Activated CD4-positive, alpha-beta T cell treated with anti-CD3 and anti-CD28 coated beads, Interleukin-2, amount 10 ng/mL, durations not matched to agents 7 days and 5 days (primary cell): ENCODE measurements around the gene ZNF516. TPM values are rescaled to one million over a fixed set of nuclear protein-coding genes. Genes with fewer than 3 reads are reported as not detected.

ENCODE experiments used
- CTCF ChIA-PET: fragments of 350-600 bp; sonication (Branson Sonifier 250); formaldehyde crosslinking; loops from one replicate; lab custom pipeline; 2021; ENCODE audit warnings: antibody characterized with exemption; lab: Charles Lee
- POLR2A ChIA-PET: fragments of 350-600 bp; sonication (Branson Sonifier 250); formaldehyde crosslinking; loops from one replicate; lab custom pipeline; 2021; ENCODE audit warnings: antibody characterized with exemption; lab: Charles Lee
- DNase-seq: peaks from one replicate; pipeline ENCODE4 v3.0.0-alpha.2; 2020
- H3K27ac Mint-ChIP-seq: one replicate; pipeline ENCODE4 v1.8.0; 2021; ENCODE audit warnings: mild to moderate bottlenecking, moderate library complexity, mixed read lengths
- H3K27me3 Mint-ChIP-seq: one replicate; pipeline ENCODE4 v1.8.0; 2021; ENCODE audit warnings: mixed read lengths
- H3K36me3 Mint-ChIP-seq: one replicate; pipeline ENCODE4 v1.8.0; 2021; ENCODE audit warnings: low read depth, mixed read lengths
- H3K4me1 Mint-ChIP-seq: one replicate; pipeline ENCODE4 v1.8.0; 2021; ENCODE audit warnings: mixed read lengths
- H3K4me3 Mint-ChIP-seq: one replicate; pipeline ENCODE4 v1.8.0; 2021; ENCODE audit warnings: mild to moderate bottlenecking, moderate library complexity, mixed read lengths
- H3K9me3 Mint-ChIP-seq: one replicate; pipeline ENCODE4 v1.8.0; 2021; ENCODE audit warnings: mixed read lengths
- total RNA-seq, 2 experiments: library from RNA; stranded (reverse); gene quantifications; one replicate each; pipeline ENCODE4 v1.2.3, GENCODE V29; 2021

The ZNF516 gene
- total RNA-seq, 2 experiments from 2014 or later: 3.9 to 4.1 TPM

- H3K9me3 Mint-ChIP-seq: no peaks in the 10 kb centered on the region
- no peak overlapping the region for H3K27ac Mint-ChIP-seq
- H3K27me3 Mint-ChIP-seq: no peaks in the 10 kb centered on the region
- H3K4me3 Mint-ChIP-seq: no peak overlapping the region
- peaks cover 3% of the 10 kb centered on the region for H3K4me1 Mint-ChIP-seq
- no peaks in the 10 kb centered on the region for H3K36me3 Mint-ChIP-seq
- ChIA-PET CTCF (no interaction called here), POLR2A (no interaction called here)
- DNase-seq: no peak
Measured at GRCh38 chr18:76429262-76430126, 65.5 kb downstream of the ZNF516 start.

GRCh38 chr18:76428396-76429261 is 66.4 kb downstream of the ZNF516 start:
- no peak for DNase-seq
- Mint-ChIP-seq H3K27ac (no peak overlapping the region), H3K27me3 (no peaks in the 10 kb centered on the region), H3K4me1 (peaks cover 3% of the 10 kb centered on the region), H3K4me3 (no peak overlapping the region), H3K36me3 (no peaks in the 10 kb centered on the region), H3K9me3 (no peaks in the 10 kb centered on the region)
- POLR2A ChIA-PET: no interaction called here
- CTCF ChIA-PET: no interaction called here

GRCh38 chr18:76426737-76427305 is 68.2 kb downstream of the ZNF516 start:
- POLR2A ChIA-PET: no interaction called here
- no peaks in the 10 kb centered on the region for H3K9me3 Mint-ChIP-seq
- H3K36me3 Mint-ChIP-seq: no peaks in the 10 kb centered on the region
- H3K4me1 Mint-ChIP-seq: peaks cover 3% of the 10 kb centered on the region
- no peaks in the 10 kb centered on the region for H3K27me3 Mint-ChIP-seq
- H3K27ac Mint-ChIP-seq: no peak overlapping the region
- no peak overlapping the region for H3K4me3 Mint-ChIP-seq
- DNase-seq: no peak
- CTCF ChIA-PET: interaction anchor here (1.1 kb wide), 1 partner anchor 26 kb away, joined by 4 read pairs; no protein-coding TSS in a partner anchor

- Mint-ChIP-seq H3K27me3 (no peaks in the 10 kb centered on the region), H3K4me1 (peaks cover 3% of the 10 kb centered on the region), H3K27ac (no peak overlapping the region), H3K36me3 (no peaks in the 10 kb centered on the region), H3K9me3 (no peaks in the 10 kb centered on the region), H3K4me3 (no peak overlapping the region)
- DNase-seq: no peak
- POLR2A ChIA-PET: interaction anchor here (0.5 kb wide), 1 partner anchor 320 kb away, joined by 9 read pairs; no protein-coding TSS in a partner anchor
- CTCF ChIA-PET: interaction anchor here (0.6 to 1.1 kb wide), 2 partner anchors 25 to 217 kb away, joined by 4 to 5 read pairs; no protein-coding TSS in a partner anchor
Measured at GRCh38 chr18:76425146-76426131, 69.6 kb downstream of the ZNF516 start.

GRCh38 chr18:76422838-76423237 is 72.2 kb downstream of the ZNF516 start:
- no peaks in the 10 kb centered on the region for H3K9me3 Mint-ChIP-seq
- no peak overlapping the region for H3K4me3 Mint-ChIP-seq
- H3K27me3 Mint-ChIP-seq: no peaks in the 10 kb centered on the region
- no peak overlapping the region for H3K27ac Mint-ChIP-seq
- peaks cover 3% of the 10 kb centered on the region for H3K4me1 Mint-ChIP-seq
- CTCF ChIA-PET: interaction anchor here (1.2 kb wide), 1 partner anchor 287 kb away, joined by 3 read pairs; no protein-coding TSS in a partner anchor
- DNase-seq: no peak
- no peaks in the 10 kb centered on the region for H3K36me3 Mint-ChIP-seq
- POLR2A ChIA-PET: no interaction called here

- no peak overlapping the region for H3K27ac Mint-ChIP-seq
- no peaks in the 10 kb centered on the region for H3K9me3 Mint-ChIP-seq
- no peaks in the 10 kb centered on the region for H3K27me3 Mint-ChIP-seq
- peaks cover 3% of the 10 kb centered on the region for H3K4me1 Mint-ChIP-seq
- POLR2A ChIA-PET: no interaction called here
- CTCF ChIA-PET: interaction anchor here (1.2 kb wide), 1 partner anchor 288 kb away, joined by 3 read pairs; no protein-coding TSS in a partner anchor
- H3K4me3 Mint-ChIP-seq: no peak overlapping the region
- no peak for DNase-seq
- no peaks in the 10 kb centered on the region for H3K36me3 Mint-ChIP-seq
Measured at GRCh38 chr18:76422121-76422520, 72.9 kb downstream of the ZNF516 start.

GRCh38 chr18:76421685-76422078 is 73.4 kb downstream of the ZNF516 start:
- CTCF ChIA-PET: interaction anchor here (1.2 kb wide), 1 partner anchor 288 kb away, joined by 3 read pairs; no protein-coding TSS in a partner anchor
- POLR2A ChIA-PET: no interaction called here
- no peaks in the 10 kb centered on the region for H3K36me3 Mint-ChIP-seq

GRCh38 chr18:76420898-76421684 is 74.0 kb downstream of the ZNF516 start:
- no peak for DNase-seq
- Mint-ChIP-seq H3K27ac (no peak overlapping the region), H3K27me3 (no peaks in the 10 kb centered on the region), H3K9me3 (no peaks in the 10 kb centered on the region), H3K4me1 (peaks cover 3% of the 10 kb centered on the region), H3K4me3 (no peak overlapping the region), H3K36me3 (no peaks in the 10 kb centered on the region)
- ChIA-PET POLR2A (no interaction called here), CTCF (interaction anchor here (1.2 kb wide), 1 partner anchor 289 kb away, joined by 3 read pairs; no protein-coding TSS in a partner anchor)

More at GRCh38 chr18:76421685-76422078, 73.4 kb downstream of the ZNF516 start:
- H3K27me3 Mint-ChIP-seq: no peaks in the 10 kb centered on the region
- H3K4me3 Mint-ChIP-seq: no peak overlapping the region
- no peaks in the 10 kb centered on the region for H3K9me3 Mint-ChIP-seq
- no peak for DNase-seq
- peaks cover 3% of the 10 kb centered on the region for H3K4me1 Mint-ChIP-seq
- H3K27ac Mint-ChIP-seq: no peak overlapping the region

- H3K4me3 Mint-ChIP-seq: no peak overlapping the region
- DNase-seq: no peak
- H3K36me3 Mint-ChIP-seq: no peaks in the 10 kb centered on the region
- CTCF ChIA-PET: interaction anchor here (1.0 kb wide), 1 partner anchor 17 kb away, joined by 3 read pairs; no protein-coding TSS in a partner anchor
- H3K27me3 Mint-ChIP-seq: no peaks in the 10 kb centered on the region
- H3K9me3 Mint-ChIP-seq: no peaks in the 10 kb centered on the region
- POLR2A ChIA-PET: no interaction called here
- H3K4me1 Mint-ChIP-seq: no peaks in the 10 kb centered on the region
- H3K27ac Mint-ChIP-seq: no peak overlapping the region
Measured at GRCh38 chr18:76419811-76420210, 75.2 kb downstream of the ZNF516 start.

- ChIA-PET CTCF (no interaction called here), POLR2A (no interaction called here)
- no peak overlapping the region for H3K27ac Mint-ChIP-seq
- no peaks in the 10 kb centered on the region for H3K4me1 Mint-ChIP-seq
- H3K4me3 Mint-ChIP-seq: no peak overlapping the region
- H3K36me3 Mint-ChIP-seq: no peaks in the 10 kb centered on the region
- no peaks in the 10 kb centered on the region for H3K9me3 Mint-ChIP-seq
- no peaks in the 10 kb centered on the region for H3K27me3 Mint-ChIP-seq
- no peak for DNase-seq
Measured at GRCh38 chr18:76416911-76417310, 78.1 kb downstream of the ZNF516 start.

- H3K9me3 Mint-ChIP-seq: no peaks in the 10 kb centered on the region
- no peaks in the 10 kb centered on the region for H3K36me3 Mint-ChIP-seq
- H3K27ac Mint-ChIP-seq: no peak overlapping the region
- H3K27me3 Mint-ChIP-seq: no peaks in the 10 kb centered on the region
- H3K4me1 Mint-ChIP-seq: peaks cover 13% of the 10 kb centered on the region
- CTCF ChIA-PET: no interaction called here
- no peak for DNase-seq
- no peak overlapping the region for H3K4me3 Mint-ChIP-seq
- POLR2A ChIA-PET: no interaction called here
Measured at GRCh38 chr18:76414936-76415621, 80.0 kb downstream of the ZNF516 start.
